Testis (tissue), 3 donors: ENCODE data around the gene TENT5C. TPM values are rescaled to one million over a fixed set of nuclear protein-coding genes. Genes with fewer than 3 reads are reported as not detected.

Experiments used
- DNase-seq: peaks from one replicate; pipeline ENCODE4 v3.0.0-alpha.2; 2019
- H3K27ac ChIP-seq, 2 donors: fragments of 200-600 bp; sonication (generic); one replicate each; pipeline ENCODE4 v1.5.1; 2019
- H3K27me3 ChIP-seq: fragments of 200-600 bp; sonication (generic); one replicate; pipeline ENCODE4 v1.5.1; 2019
- H3K36me3 ChIP-seq: fragments of 200-600 bp; sonication (generic); one replicate; pipeline ENCODE4 v1.5.1; 2017; ENCODE audit warnings: low read depth; ENCODE audit errors: missing control alignments
- H3K4me1 ChIP-seq: fragments of 200-600 bp; sonication (generic); one replicate; pipeline ENCODE4 v1.5.1; 2019
- H3K4me3 ChIP-seq, 2 donors: fragments of 200-600 bp; sonication (generic); one replicate each; pipeline ENCODE4 v1.5.1; 2017 to 2019
- H3K9me3 ChIP-seq: fragments of 200-600 bp; sonication (generic); one replicate; pipeline ENCODE4 v1.5.1; 2017
- CTCF ChIP-seq, 3 experiments: fragments of 450-650 bp in 2 of 3; fragments of 200-600 bp in 1 of 3; sonication (generic) in 1 of 3; IDR thresholded peaks; one replicate each; pipeline ENCODE4 v1.5.1; 2016 to 2019; ENCODE audit warnings: antibody characterized with exemption in 3 of 3, mild to moderate bottlenecking in 2 of 3, moderate library complexity in 1 of 3
- POLR2A ChIP-seq: fragments of 450-650 bp; IDR thresholded peaks from one replicate; pipeline ENCODE4 v1.6.1; 2017; ENCODE audit warnings: antibody characterized with exemption, mild to moderate bottlenecking, moderate library complexity
- WGBS, 2 donors: methylation state at CpG; one replicate each; pipeline ENCODE4 v1.1.5; 2018; 5-methylcytosine and 5-hydroxymethylcytosine counted together
- intact Hi-C: fragments of 100-400 bp; cut with DNase I; formaldehyde crosslinking; loops from one replicate; pipeline ENCODE4 v1.15.1; 2023; ENCODE audit warnings: low total_unique reads
- polyA plus RNA-seq: library from polyadenylated mRNA; stranded (reverse); fragments of 350-450 nt; fragmentation: Illumina TruSeq; extraction: RNeasy Lipid Tissue Mini Kit (QIAGEN cat#74804); gene quantifications from one replicate; pipeline ENCODE4 v1.2.3, GENCODE V29; 2014; ENCODE audit warnings: low read depth, low replicate concordance; ENCODE audit not compliant: insufficient read depth
- total RNA-seq, 2 donors: library from RNA; depleted of rRNA; stranded (reverse); fragments of >200 nt; gene quantifications; one replicate each; pipeline ENCODE4 v1.2.3, GENCODE V29; 2016

Gene TENT5C
- total and polyA plus RNA-seq, 3 donors from 2014 or later, result 38.4 to 72.4 (median 67.3) TPM

GRCh38 chr1:117559985-117560384 lies 45.9 kb upstream of the TENT5C start:
- DNase-seq, result no peak
- TF ChIP-seq CTCF (IDR thresholded peaks at IDR 0.05) (no peak), POLR2A (no peak)
- Histone ChIP-seq H3K27me3 (no peaks in the 10 kb centered on the region), H3K4me1 (no peaks in the 10 kb centered on the region), H3K36me3 (no peaks in the 10 kb centered on the region), H3K27ac (no peak overlapping the region), H3K9me3 (no peaks in the 10 kb centered on the region), H3K4me3 (no peak overlapping the region)
- intact Hi-C loops, result no loop called here
- 80 to 86% methylated on average over 3 of the region's 3 CpGs for WGBS, 2 donors

- Histone ChIP-seq H3K27ac (no peak overlapping the region), H3K4me3 (no peak overlapping the region), H3K27me3 (no peaks in the 10 kb centered on the region), H3K4me1 (no peaks in the 10 kb centered on the region), H3K36me3 (no peaks in the 10 kb centered on the region), H3K9me3 (no peaks in the 10 kb centered on the region)
- WGBS, 2 donors, result 100% methylated on average over 2 of the region's 2 CpGs
- TF ChIP-seq POLR2A, result no peak
- no peak for TF ChIP-seq CTCF (IDR thresholded peaks at IDR 0.05)
- intact Hi-C loops, result no loop called here
- DNase-seq, result no peak
Observed at GRCh38 chr1:117561071-117561470, 44.8 kb upstream of the TENT5C start.

GRCh38 chr1:117561551-117561950 lies 44.3 kb upstream of the TENT5C start:
- no peak for DNase-seq

GRCh38 chr1:117562581-117563491 lies 43.0 kb upstream of the TENT5C start:
- H3K36me3 ChIP-seq, result no peaks in the 10 kb centered on the region
- H3K27me3 ChIP-seq, result no peaks in the 10 kb centered on the region
- H3K9me3 ChIP-seq, result no peaks in the 10 kb centered on the region
- TF ChIP-seq CTCF (IDR thresholded peaks at IDR 0.05) (no peak), POLR2A (no peak)
- intact Hi-C loops, result no loop called here
- 59 to 67% methylated on average over 8 to 9 of the region's 9 CpGs for WGBS, 2 donors
- H3K4me3 ChIP-seq, result no peak overlapping the region
- H3K27ac ChIP-seq, result no peak overlapping the region
- no peaks in the 10 kb centered on the region for H3K4me1 ChIP-seq
- DNase-seq, result no peak

More at GRCh38 chr1:117561551-117561950, 44.3 kb upstream of the TENT5C start:
- H3K4me1 ChIP-seq, result no peaks in the 10 kb centered on the region
- H3K9me3 ChIP-seq, result no peaks in the 10 kb centered on the region
- H3K36me3 ChIP-seq, result no peaks in the 10 kb centered on the region
- no peaks in the 10 kb centered on the region for H3K27me3 ChIP-seq
- no peak overlapping the region for H3K27ac ChIP-seq
- intact Hi-C loops, result no loop called here
- 82 to 98% methylated on average over 2 of the region's 2 CpGs for WGBS, 2 donors
- TF ChIP-seq POLR2A (no peak), CTCF (IDR thresholded peaks at IDR 0.05) (no peak)
- no peak overlapping the region for H3K4me3 ChIP-seq

- DNase-seq, result no peak
- H3K4me3 ChIP-seq, result no peak overlapping the region
- H3K27me3 ChIP-seq, result no peaks in the 10 kb centered on the region
- WGBS, 2 donors, result 86 to 95% methylated on average over 4 of the region's 4 CpGs
- H3K27ac ChIP-seq, result no peak overlapping the region
- TF ChIP-seq POLR2A (no peak), CTCF (IDR thresholded peaks at IDR 0.05) (no peak)
- H3K9me3 ChIP-seq, result no peaks in the 10 kb centered on the region
- H3K4me1 ChIP-seq, result no peaks in the 10 kb centered on the region
- intact Hi-C loops, result no loop called here
- H3K36me3 ChIP-seq, result no peaks in the 10 kb centered on the region
Observed at GRCh38 chr1:117563492-117563875, 42.4 kb upstream of the TENT5C start.
